WTC11 (cell line): Measurements from ENCODE around the gene RNF182. TPM values are rescaled to one million over a fixed set of nuclear protein-coding genes. Genes with fewer than 3 reads are reported as not detected.

ENCODE experiments used
- ATAC-seq: fragments of 200-7000 bp; cut with Tn5 transposase; 2 replicates; pipeline ENCODE4 v1.10.0; 2021; ENCODE audit warnings: mild to moderate bottlenecking, moderate library complexity
- CTCF ChIA-PET: fragments of 300-600 bp; sonication (Branson Sonifier 250); formaldehyde crosslinking; loops from one replicate; lab custom pipeline; 2021; ENCODE audit warnings: antibody characterized with exemption; lab: Charles Lee
- POLR2A ChIA-PET: fragments of 350-600 bp; sonication (Branson Sonifier 250); formaldehyde crosslinking; loops from one replicate; lab custom pipeline; 2021; ENCODE audit warnings: antibody characterized with exemption; lab: Charles Lee
- DNase-seq: peaks from one replicate; pipeline ENCODE4 v3.0.0; 2021; ENCODE audit warnings: low spot score
- H3K27ac Mint-ChIP-seq: 2 replicates; pipeline ENCODE4 v1.8.0; 2021; ENCODE audit warnings: mixed read lengths
- H3K27me3 Mint-ChIP-seq: 2 replicates; pipeline ENCODE4 v1.8.0; 2021; ENCODE audit warnings: low read depth, mild to moderate bottlenecking, moderate library complexity, mixed read lengths
- H3K36me3 Mint-ChIP-seq: 2 replicates; pipeline ENCODE4 v1.8.0; 2021; ENCODE audit warnings: mixed read lengths
- H3K4me1 Mint-ChIP-seq: 2 replicates; pipeline ENCODE4 v1.8.0; 2022; ENCODE audit warnings: mixed read lengths
- H3K4me3 Mint-ChIP-seq: 2 replicates; pipeline ENCODE4 v1.8.0; 2021; ENCODE audit warnings: mild to moderate bottlenecking, moderate library complexity, mixed read lengths
- H3K9me3 Mint-ChIP-seq: 2 replicates; pipeline ENCODE4 v1.8.0; 2021; ENCODE audit warnings: mixed read lengths
- ARID4B ChIP-seq: sonication (generic); formaldehyde crosslinking; IDR thresholded peaks from 2 replicates; pipeline ENCODE4 v1.8.0; 2023; ENCODE audit warnings: missing genetic modification reagents, mild to moderate bottlenecking, borderline replicate concordance
- ATF2 ChIP-seq: sonication (generic); formaldehyde crosslinking; IDR thresholded peaks from 2 replicates; pipeline ENCODE4 v1.8.1; 2022; ENCODE audit warnings: low read depth, missing genetic modification reagents, borderline replicate concordance
- E2F4 ChIP-seq: sonication (generic); formaldehyde crosslinking; IDR thresholded peaks from 2 replicates; pipeline ENCODE4 v1.8.1; 2022; ENCODE audit warnings: low read depth, mild to moderate bottlenecking, moderate library complexity, missing genetic modification reagents, borderline replicate concordance
- ERG ChIP-seq: fragments of 250-450 bp; sonication (Bioruptor Pico); IDR thresholded peaks from 2 replicates; pipeline ENCODE4 v1.8.0; 2021; ENCODE audit warnings: mild to moderate bottlenecking
- ESRRA ChIP-seq: sonication (generic); formaldehyde crosslinking; IDR thresholded peaks from 2 replicates; pipeline ENCODE4 v1.8.1; 2022; ENCODE audit warnings: mild to moderate bottlenecking, missing genetic modification reagents, borderline replicate concordance
- JUN ChIP-seq: sonication (generic); formaldehyde crosslinking; IDR thresholded peaks from 2 replicates; pipeline ENCODE4 v1.8.0; 2023; ENCODE audit warnings: mild to moderate bottlenecking, missing genetic modification reagents
- NFYB ChIP-seq: sonication (generic); formaldehyde crosslinking; conservative IDR thresholded peaks from 2 replicates; pipeline ENCODE4 v1.8.0; 2022; ENCODE audit warnings: low read depth, missing genetic modification reagents
- OVOL2 ChIP-seq: fragments of 250-450 bp; sonication (Bioruptor Pico); IDR thresholded peaks from 2 replicates; pipeline ENCODE4 v1.9.0; 2021; ENCODE audit warnings: mild to moderate bottlenecking, borderline replicate concordance
- PREB ChIP-seq: sonication (generic); formaldehyde crosslinking; IDR thresholded peaks from 2 replicates; pipeline ENCODE4 v1.8.1; 2022; ENCODE audit warnings: mild to moderate bottlenecking, missing genetic modification reagents, moderate library complexity, borderline replicate concordance
- PRRX2 ChIP-seq: fragments of 250-450 bp; sonication (Bioruptor Pico); IDR thresholded peaks from 2 replicates; pipeline ENCODE4 v1.8.0; 2021; ENCODE audit warnings: mild to moderate bottlenecking
- RELA ChIP-seq: sonication (generic); formaldehyde crosslinking; IDR thresholded peaks from 2 replicates; pipeline ENCODE4 v1.8.1; 2022; ENCODE audit warnings: missing genetic modification reagents, mild to moderate bottlenecking, borderline replicate concordance
- SMAD4 ChIP-seq: sonication (generic); formaldehyde crosslinking; IDR thresholded peaks from 2 replicates; pipeline ENCODE4 v1.8.0; 2022; ENCODE audit warnings: mild to moderate bottlenecking, missing genetic modification reagents
- ZBTB21 ChIP-seq: sonication (generic); formaldehyde crosslinking; IDR thresholded peaks from 2 replicates; pipeline ENCODE4 v1.8.1; 2023; ENCODE audit warnings: mild to moderate bottlenecking, missing genetic modification reagents, borderline replicate concordance
- ZNF121 ChIP-seq: sonication (generic); formaldehyde crosslinking; IDR thresholded peaks from 2 replicates; pipeline ENCODE4 v1.8.0; 2023; ENCODE audit warnings: missing genetic modification reagents
- ZNF219 ChIP-seq: sonication (generic); formaldehyde crosslinking; IDR thresholded peaks from 2 replicates; pipeline ENCODE4 v1.8.0; 2023; ENCODE audit warnings: missing genetic modification reagents, mild to moderate bottlenecking, borderline replicate concordance
- ZNF232 ChIP-seq: sonication (generic); formaldehyde crosslinking; IDR thresholded peaks from 2 replicates; pipeline ENCODE4 v1.8.0; 2022; ENCODE audit warnings: mild to moderate bottlenecking, missing genetic modification reagents
- ZNF532 ChIP-seq: fragments of 250-450 bp; sonication (Bioruptor Pico); IDR thresholded peaks from 2 replicates; pipeline ENCODE4 v1.9.0; 2021; ENCODE audit warnings: mild to moderate bottlenecking, borderline replicate concordance
- ZSCAN18 ChIP-seq: fragments of 250-450 bp; sonication (Bioruptor Pico); IDR thresholded peaks from 2 replicates; pipeline ENCODE4 v2.1.2; 2022; ENCODE audit warnings: mild to moderate bottlenecking, moderate library complexity
- total RNA-seq: library from RNA; stranded (reverse); gene quantifications from 3 replicates; pipeline ENCODE4 v1.2.3, GENCODE V29; 2021

The RNF182 gene
- total RNA-seq, 1 experiment from 2014 or later = 6.7 TPM

- TF ChIP-seq NFYB (CRISPR knock-in tag) (no peak), JUN (CRISPR knock-in tag) (no peak), ZNF219 (CRISPR knock-in tag) (no peak), PREB (no peak), E2F4 (CRISPR knock-in tag) (no peak), SMAD4 (CRISPR knock-in tag) (no peak), ZBTB21 (CRISPR knock-in tag) (no peak)
These were observed 84.7 kb downstream of the RNF182 start (continued) for GRCh38 chr6:14009431-14009830.

GRCh38 chr6:14010275-14010674 is 85.5 kb downstream of the RNF182 start:
- ChIA-PET CTCF (interaction anchor here (2.0 kb wide), 1 partner anchor 57 kb away, joined by 5 read pairs; no protein-coding TSS in a partner anchor), POLR2A (no interaction called here)
- Mint-ChIP-seq H3K4me3 (no peak overlapping the region), H3K4me1 (peaks cover 18% of the 10 kb centered on the region), H3K27ac (no peak overlapping the region), H3K9me3 (peaks cover 16% of the 10 kb centered on the region), H3K27me3 (0 out of 2 replicates have a peak, but pooled peaks cover 4% of the 10 kb centered on the region), H3K36me3 (no peaks in the 10 kb centered on the region; the same call in 1 of the 2 replicates)
- ATAC-seq (no peak), DNase-seq (no peak)
- TF ChIP-seq ATF2 (CRISPR knock-in tag) = no peak
- TF ChIP-seq ZNF121 = no peak
- TF ChIP-seq PREB = no peak
- TF ChIP-seq ZSCAN18 = no peak
- TF ChIP-seq PRRX2 (CRISPR knock-in tag) = no peak
- TF ChIP-seq ERG (CRISPR knock-in tag) = no peak
- TF ChIP-seq ARID4B (CRISPR knock-in tag) = no peak
- TF ChIP-seq RELA (CRISPR knock-in tag) = no peak
- no peak for TF ChIP-seq OVOL2 (CRISPR knock-in tag)
- no peak for TF ChIP-seq ESRRA (CRISPR knock-in tag)
- no peak for TF ChIP-seq ZNF532 (CRISPR knock-in tag)
- TF ChIP-seq ZNF232 (CRISPR knock-in tag) = no peak
